WTC11 (cell line): ENCODE measurements around the gene HDAC5. TPM values are rescaled to one million over a fixed set of nuclear protein-coding genes. Genes with fewer than 3 reads are reported as not detected.

Experiments used
- AR ChIP-seq: fragments of 250-450 bp; sonication (Bioruptor Pico); IDR thresholded peaks from 2 replicates; pipeline ENCODE4 v1.9.0; 2021; ENCODE audit warnings: mild to moderate bottlenecking
- ATF1 ChIP-seq: sonication (generic); formaldehyde crosslinking; IDR thresholded peaks from 2 replicates; pipeline ENCODE4 v1.8.1; 2023; ENCODE audit warnings: mild to moderate bottlenecking, moderate library complexity, missing genetic modification reagents
- ERG ChIP-seq: fragments of 250-450 bp; sonication (Bioruptor Pico); IDR thresholded peaks from 2 replicates; pipeline ENCODE4 v1.8.0; 2021; ENCODE audit warnings: mild to moderate bottlenecking
- ESRRA ChIP-seq: sonication (generic); formaldehyde crosslinking; IDR thresholded peaks from 2 replicates; pipeline ENCODE4 v1.8.1; 2022; ENCODE audit warnings: mild to moderate bottlenecking, missing genetic modification reagents, borderline replicate concordance
- ETV6 ChIP-seq: sonication (generic); formaldehyde crosslinking; IDR thresholded peaks from 2 replicates; pipeline ENCODE4 v1.8.1; 2022; ENCODE audit warnings: mild to moderate bottlenecking, missing genetic modification reagents
- FOXJ3 ChIP-seq: sonication (generic); formaldehyde crosslinking; IDR thresholded peaks from 2 replicates; pipeline ENCODE4 v1.9.0; 2021; ENCODE audit warnings: missing genetic modification reagents, mild to moderate bottlenecking, borderline replicate concordance
- FOXK1 ChIP-seq: sonication (generic); formaldehyde crosslinking; IDR thresholded peaks from 2 replicates; pipeline ENCODE4 v1.8.0; 2022; ENCODE audit warnings: mild to moderate bottlenecking, moderate library complexity, missing genetic modification reagents
- FOXP1 ChIP-seq: sonication (generic); formaldehyde crosslinking; IDR thresholded peaks from 2 replicates; pipeline ENCODE4 v1.8.0; 2022; ENCODE audit warnings: missing genetic modification reagents, mild to moderate bottlenecking, moderate library complexity, borderline replicate concordance
- FOXP4 ChIP-seq: sonication (generic); formaldehyde crosslinking; IDR thresholded peaks from 2 replicates; pipeline ENCODE4 v1.8.0; 2022; ENCODE audit warnings: mild to moderate bottlenecking, missing genetic modification reagents
- GABPB1 ChIP-seq: sonication (generic); formaldehyde crosslinking; IDR thresholded peaks from 2 replicates; pipeline ENCODE4 v1.8.1; 2023; ENCODE audit warnings: mild to moderate bottlenecking, missing genetic modification reagents
- GTF2I ChIP-seq: fragments of 250-450 bp; sonication (Bioruptor Pico); conservative IDR thresholded peaks from 2 replicates; pipeline ENCODE4 v1.4.0; 2021; ENCODE audit warnings: mild to moderate bottlenecking
- HMGA2 ChIP-seq: fragments of 250-450 bp; sonication (Bioruptor Pico); IDR thresholded peaks from 2 replicates; pipeline ENCODE4 v1.4.0; 2021; ENCODE audit warnings: mild to moderate bottlenecking, moderate library complexity
- MAX ChIP-seq: sonication (generic); formaldehyde crosslinking; IDR thresholded peaks from 2 replicates; pipeline ENCODE4 v1.8.0; 2022; ENCODE audit warnings: mild to moderate bottlenecking, missing genetic modification reagents
- MLX ChIP-seq: sonication (generic); formaldehyde crosslinking; IDR thresholded peaks from 2 replicates; pipeline ENCODE4 v1.8.1; 2023; ENCODE audit warnings: mild to moderate bottlenecking, missing genetic modification reagents, moderate library complexity
- NR2C2 ChIP-seq: sonication (generic); formaldehyde crosslinking; IDR thresholded peaks from 2 replicates; pipeline ENCODE4 v1.8.0; 2022; ENCODE audit warnings: mild to moderate bottlenecking, missing genetic modification reagents
- PREB ChIP-seq: sonication (generic); formaldehyde crosslinking; IDR thresholded peaks from 2 replicates; pipeline ENCODE4 v1.8.1; 2022; ENCODE audit warnings: mild to moderate bottlenecking, missing genetic modification reagents, moderate library complexity, borderline replicate concordance
- SOX15 ChIP-seq: fragments of 250-450 bp; sonication (Bioruptor Pico); IDR thresholded peaks from 2 replicates; pipeline ENCODE4 v1.9.0; 2021; ENCODE audit warnings: mild to moderate bottlenecking
- STAT6 ChIP-seq: sonication (generic); formaldehyde crosslinking; conservative IDR thresholded peaks from 2 replicates; pipeline ENCODE4 v1.8.1; 2023; ENCODE audit warnings: mild to moderate bottlenecking, low read depth, missing genetic modification reagents, moderate library complexity
- TEAD4 ChIP-seq: sonication (generic); formaldehyde crosslinking; IDR thresholded peaks from 2 replicates; pipeline ENCODE4 v1.8.0; 2022; ENCODE audit warnings: mild to moderate bottlenecking, missing genetic modification reagents
- USF2 ChIP-seq: sonication (generic); formaldehyde crosslinking; IDR thresholded peaks from 2 replicates; pipeline ENCODE4 v1.8.1; 2023; ENCODE audit warnings: mild to moderate bottlenecking, missing genetic modification reagents, moderate library complexity
- ZBTB21 ChIP-seq: sonication (generic); formaldehyde crosslinking; IDR thresholded peaks from 2 replicates; pipeline ENCODE4 v1.8.1; 2023; ENCODE audit warnings: mild to moderate bottlenecking, missing genetic modification reagents, borderline replicate concordance
- ZNF232 ChIP-seq: sonication (generic); formaldehyde crosslinking; IDR thresholded peaks from 2 replicates; pipeline ENCODE4 v1.8.0; 2022; ENCODE audit warnings: mild to moderate bottlenecking, missing genetic modification reagents
- ZNF396 ChIP-seq: fragments of 250-450 bp; sonication (Bioruptor Pico); IDR thresholded peaks from 2 replicates; pipeline ENCODE4 v1.8.0; 2021; ENCODE audit warnings: mild to moderate bottlenecking, moderate library complexity, borderline replicate concordance
- ZNF423 ChIP-seq: fragments of 250-450 bp; sonication (Bioruptor Pico); IDR thresholded peaks from 2 replicates; pipeline ENCODE4 v2.1.2; 2022; ENCODE audit warnings: mild to moderate bottlenecking, moderate library complexity
- ZSCAN18 ChIP-seq: fragments of 250-450 bp; sonication (Bioruptor Pico); IDR thresholded peaks from 2 replicates; pipeline ENCODE4 v2.1.2; 2022; ENCODE audit warnings: mild to moderate bottlenecking, moderate library complexity
- total RNA-seq: library from RNA; stranded (reverse); gene quantifications from 3 replicates; pipeline ENCODE4 v1.2.3, GENCODE V29; 2021

Gene HDAC5
- total RNA-seq, 1 experiment from 2014 or later: 61.6 TPM

- TF ChIP-seq AR (CRISPR knock-in tag) (no peak), STAT6 (CRISPR knock-in tag) (no peak), ZNF423 (CRISPR knock-in tag) (no peak), FOXK1 (CRISPR knock-in tag) (peak; percentile 81; the same call in 1 of the 2 replicates), GABPB1 (peak; percentile 38), PREB (CRISPR knock-in tag) (no peak), TEAD4 (no peak), ZSCAN18 (CRISPR knock-in tag) (no peak), ZBTB21 (CRISPR knock-in tag) (no peak), FOXP4 (CRISPR knock-in tag) (peak; percentile 53; the same call in 1 of the 2 replicates), ERG (CRISPR knock-in tag) (no peak), SOX15 (CRISPR knock-in tag) (no peak), ETV6 (CRISPR knock-in tag) (peak; percentile 75), FOXP1 (CRISPR knock-in tag) (peak; percentile 77; the same call in 1 of the 2 replicates), ZNF396 (CRISPR knock-in tag) (no peak), HMGA2 (no peak), MAX (CRISPR knock-in tag) (no peak), NR2C2 (CRISPR knock-in tag) (no peak), GTF2I (CRISPR knock-in tag) (no peak), ATF1 (CRISPR knock-in tag) (no peak), MLX (CRISPR knock-in tag) (no peak), FOXJ3 (CRISPR knock-in tag) (no peak), ESRRA (CRISPR knock-in tag) (no peak), ZNF232 (no peak), USF2 (CRISPR knock-in tag) (peak; percentile 44; the same call in 1 of the 2 replicates)
Measured at GRCh38 chr17:44066204-44066930, 57.1 kb downstream of the HDAC5 start, which contains the start of gene LSM12 (continued).
